HG03378 (cell line): ENCODE data around the gene WHRN.

ENCODE experiments used
- ATAC-seq: cut with Tn5 transposase; IDR thresholded peaks from one replicate; pipeline ENCODE4 v1.9.1; 2021; ENCODE audit warnings: mild to moderate bottlenecking, moderate library complexity; ENCODE audit not compliant: unreplicated experiment

WHRN gene

GRCh38 chr9:114474425-114474824, 30.8 kb downstream of the WHRN start:
- no peak for ATAC-seq

- no peak for ATAC-seq
Measured at GRCh38 chr9:114473447-114473801, 31.8 kb downstream of the WHRN start.

- no peak for ATAC-seq
Measured at GRCh38 chr9:114472765-114473446, 32.4 kb downstream of the WHRN start.

- no peak for ATAC-seq
Measured at GRCh38 chr9:114471157-114471556, 34.1 kb downstream of the WHRN start.

- ATAC-seq = no peak
Measured at GRCh38 chr9:114470581-114470980, 34.7 kb downstream of the WHRN start.

- no peak for ATAC-seq
Measured at GRCh38 chr9:114470121-114470520, 35.2 kb downstream of the WHRN start.

- ATAC-seq = no peak
Measured at GRCh38 chr9:114469091-114469853, 36.0 kb downstream of the WHRN start.

- no peak for ATAC-seq
Measured at GRCh38 chr9:114467910-114468309, 37.4 kb downstream of the WHRN start.

GRCh38 chr9:114467226-114467750, 38.0 kb downstream of the WHRN start:
- no peak for ATAC-seq

- no peak for ATAC-seq
Measured at GRCh38 chr9:114465906-114466900, 39.1 kb downstream of the WHRN start.

- ATAC-seq = no peak
Measured at GRCh38 chr9:114465417-114465816, 39.9 kb downstream of the WHRN start.

- ATAC-seq = no peak
Measured at GRCh38 chr9:114464281-114465051, 40.8 kb downstream of the WHRN start.

GRCh38 chr9:114462791-114463190, 42.5 kb downstream of the WHRN start:
- ATAC-seq = no peak

GRCh38 chr9:114461468-114461867, 43.8 kb downstream of the WHRN start:
- ATAC-seq = no peak

- ATAC-seq = no peak
Measured at GRCh38 chr9:114460513-114461199, 44.6 kb downstream of the WHRN start.

GRCh38 chr9:114459464-114459863, 45.8 kb downstream of the WHRN start:
- no peak for ATAC-seq

- ATAC-seq = no peak
Measured at GRCh38 chr9:114456929-114457328, 48.3 kb downstream of the WHRN start.

- no peak for ATAC-seq
Measured at GRCh38 chr9:114454652-114455051, 50.6 kb downstream of the WHRN start.

GRCh38 chr9:114452219-114453165, 52.8 kb downstream of the WHRN start:
- no peak for ATAC-seq
